GM12873 (cell line): ENCODE data around the gene HOXA5.

Source experiments
- TF ChIP-seq, protein P1 (sequence below): IDR thresholded peaks from 2 replicates; pipeline ENCODE4 v1.5.1; 2012; ENCODE audit warnings: low read depth, mild to moderate bottlenecking, moderate library complexity, low read length, control low read depth; ENCODE audit not compliant: insufficient read depth; ENCODE audit errors: missing control alignments

The HOXA5 gene

DNA sequence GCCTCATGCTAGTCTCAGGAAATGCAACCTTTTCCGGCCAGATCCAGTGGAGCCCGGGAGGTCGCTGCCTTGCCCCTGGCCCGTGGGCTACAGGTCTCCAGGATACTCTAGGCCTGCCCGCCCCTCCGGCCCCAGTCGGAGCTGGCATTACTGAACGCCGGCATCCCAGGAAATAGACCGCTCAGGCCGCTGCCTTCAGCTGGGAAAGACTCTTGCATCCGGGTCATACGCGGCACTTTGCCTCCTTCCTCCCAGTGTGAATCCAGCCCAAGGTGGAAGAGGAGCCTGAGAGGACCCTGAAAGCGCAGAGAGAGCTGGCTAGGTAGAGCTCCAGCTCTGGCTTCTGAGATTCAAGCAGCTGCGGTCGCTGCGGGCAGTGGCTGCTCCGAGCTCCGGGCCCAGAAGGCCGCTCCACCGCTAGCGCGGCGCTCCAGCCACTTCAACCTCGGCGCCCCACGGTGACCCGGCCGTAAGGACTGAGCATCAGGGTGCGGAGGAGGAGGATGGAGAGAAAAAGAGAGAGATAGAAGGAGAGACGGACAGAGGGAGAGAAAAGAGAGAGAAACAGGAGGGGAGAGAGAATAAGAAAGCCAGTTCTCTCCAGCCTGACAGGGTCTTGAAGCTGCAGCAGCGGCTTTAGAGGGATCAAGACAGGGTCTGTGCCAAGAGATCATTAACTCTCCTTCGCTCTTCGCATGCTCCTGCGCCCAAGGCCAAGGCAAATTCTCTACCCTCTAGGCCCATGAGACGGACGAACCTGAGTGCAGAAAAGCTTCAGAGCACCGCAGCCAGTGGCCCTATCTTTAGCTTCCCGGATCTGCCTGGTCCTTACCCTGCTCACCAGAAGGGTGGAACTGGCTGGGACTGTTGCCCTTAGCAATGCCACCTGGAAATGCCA is 32.4 kb upstream of the HOXA5 start:
- TF ChIP-seq, protein P1, sequence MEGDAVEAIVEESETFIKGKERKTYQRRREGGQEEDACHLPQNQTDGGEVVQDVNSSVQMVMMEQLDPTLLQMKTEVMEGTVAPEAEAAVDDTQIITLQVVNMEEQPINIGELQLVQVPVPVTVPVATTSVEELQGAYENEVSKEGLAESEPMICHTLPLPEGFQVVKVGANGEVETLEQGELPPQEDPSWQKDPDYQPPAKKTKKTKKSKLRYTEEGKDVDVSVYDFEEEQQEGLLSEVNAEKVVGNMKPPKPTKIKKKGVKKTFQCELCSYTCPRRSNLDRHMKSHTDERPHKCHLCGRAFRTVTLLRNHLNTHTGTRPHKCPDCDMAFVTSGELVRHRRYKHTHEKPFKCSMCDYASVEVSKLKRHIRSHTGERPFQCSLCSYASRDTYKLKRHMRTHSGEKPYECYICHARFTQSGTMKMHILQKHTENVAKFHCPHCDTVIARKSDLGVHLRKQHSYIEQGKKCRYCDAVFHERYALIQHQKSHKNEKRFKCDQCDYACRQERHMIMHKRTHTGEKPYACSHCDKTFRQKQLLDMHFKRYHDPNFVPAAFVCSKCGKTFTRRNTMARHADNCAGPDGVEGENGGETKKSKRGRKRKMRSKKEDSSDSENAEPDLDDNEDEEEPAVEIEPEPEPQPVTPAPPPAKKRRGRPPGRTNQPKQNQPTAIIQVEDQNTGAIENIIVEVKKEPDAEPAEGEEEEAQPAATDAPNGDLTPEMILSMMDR, result no peak

DNA sequence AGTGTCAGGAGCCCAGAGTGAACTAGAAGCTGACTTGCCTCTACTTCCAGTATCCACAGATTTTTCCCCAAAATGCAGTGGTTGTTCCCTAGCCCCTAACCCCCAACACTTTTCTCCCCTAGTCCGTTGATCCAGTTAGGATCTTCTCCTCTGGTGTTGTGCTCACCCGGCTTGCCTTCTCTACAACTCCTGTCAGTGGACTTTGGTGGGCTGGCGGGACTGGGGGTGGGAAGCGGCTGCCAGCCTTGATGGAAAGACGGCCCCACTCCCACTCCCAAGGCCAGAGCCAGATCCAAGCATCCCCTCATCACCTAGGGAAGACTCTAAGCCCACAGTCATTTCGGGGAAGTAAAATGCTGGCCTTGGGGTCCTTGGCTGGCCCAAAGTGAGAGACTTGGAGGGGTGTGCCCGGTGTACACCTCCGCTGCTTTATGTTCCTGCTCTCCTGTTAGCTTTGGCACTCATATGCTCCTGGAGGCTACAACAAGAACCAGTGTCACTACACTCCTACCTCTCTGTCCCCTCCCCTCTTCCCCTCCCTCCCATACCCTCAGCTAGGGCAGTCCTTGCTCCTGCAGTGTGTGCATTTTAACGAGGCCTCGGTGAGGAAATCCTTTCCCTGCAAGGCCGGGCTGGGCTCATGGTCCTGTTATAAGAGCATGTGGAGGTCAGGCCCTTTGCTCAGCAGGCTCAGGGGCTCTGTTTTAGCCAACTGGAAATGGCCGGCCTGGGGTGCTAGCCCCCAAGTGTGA is 31.6 kb upstream of the HOXA5 start:
- TF ChIP-seq, protein P1, result no peak

DNA sequence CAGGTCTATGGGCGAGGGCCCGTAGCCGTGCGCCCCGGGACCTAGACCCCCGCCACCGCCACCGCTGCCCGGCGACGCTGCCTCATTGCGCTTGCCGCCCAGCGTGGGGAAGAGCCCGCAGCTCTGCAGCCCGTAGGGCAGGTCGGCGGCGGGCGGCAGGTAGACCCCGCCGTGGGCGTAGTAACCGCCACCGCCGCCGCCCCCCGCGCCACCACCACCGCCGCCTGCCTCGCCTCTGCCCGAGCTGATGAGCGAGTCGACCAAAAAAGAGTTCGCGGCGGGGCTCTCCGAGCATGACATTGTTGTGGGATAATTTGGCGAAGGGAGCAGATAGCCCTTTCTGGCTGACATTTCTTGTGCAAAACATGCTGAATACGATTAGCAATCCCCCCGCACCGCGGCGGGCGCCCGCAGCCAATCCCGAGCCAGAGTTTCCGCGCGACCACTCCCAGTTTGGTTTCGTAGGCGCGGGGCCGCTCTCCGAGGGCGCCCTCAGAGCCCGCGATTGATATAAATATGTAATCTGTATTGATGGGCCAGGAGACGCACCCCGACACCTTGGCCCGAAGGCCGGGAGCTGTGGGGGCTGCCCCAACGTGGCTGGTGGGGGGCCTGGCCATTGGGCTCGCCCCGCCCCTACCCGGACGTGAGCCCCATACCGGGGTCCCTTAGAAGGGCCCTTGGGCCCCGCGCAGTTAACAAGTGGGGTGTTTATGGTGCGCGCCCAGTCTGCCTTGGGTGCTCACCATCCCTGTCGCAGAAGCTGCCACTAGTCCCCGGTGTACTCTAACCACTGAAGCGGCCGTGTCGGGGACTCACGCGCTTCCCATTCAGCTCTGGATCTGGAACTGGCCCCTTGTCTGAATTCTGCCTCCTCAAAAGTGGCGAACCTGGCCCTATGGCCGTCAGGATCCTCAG is 30.7 kb upstream of the HOXA5 start, which contains the start of gene HOXA10:
Gene HOXA10 (minus strand): TSS at position 365 of the 918 bp plus-strand sequence. CDS start 14 bp downstream, at position 351.
- TF ChIP-seq, protein P1, result no peak

DNA sequence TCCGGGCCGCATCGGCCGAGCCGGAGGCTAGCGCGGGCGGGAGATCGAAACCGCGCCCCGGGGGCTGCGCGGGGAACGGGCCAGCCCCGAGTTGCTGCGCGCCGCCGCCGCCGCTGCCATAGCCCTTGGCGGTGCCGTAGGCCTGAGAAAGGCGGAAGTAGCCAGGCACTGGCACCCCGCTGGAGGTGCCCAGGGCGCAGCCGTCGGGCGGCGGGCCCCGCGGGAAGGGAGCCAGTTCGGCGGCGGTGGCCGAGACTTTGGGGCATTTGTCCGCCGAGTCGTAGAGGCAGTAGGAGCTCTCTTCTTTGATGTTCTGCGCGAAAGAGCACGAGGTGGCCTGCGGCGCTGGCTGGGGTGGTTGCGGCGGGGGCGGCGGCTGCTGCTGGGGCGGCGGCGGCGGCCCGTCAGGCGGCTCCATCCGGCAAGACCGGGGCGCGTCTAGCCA is 30.1 kb upstream of the HOXA5 start:
- TF ChIP-seq, protein P1, result no peak

DNA sequence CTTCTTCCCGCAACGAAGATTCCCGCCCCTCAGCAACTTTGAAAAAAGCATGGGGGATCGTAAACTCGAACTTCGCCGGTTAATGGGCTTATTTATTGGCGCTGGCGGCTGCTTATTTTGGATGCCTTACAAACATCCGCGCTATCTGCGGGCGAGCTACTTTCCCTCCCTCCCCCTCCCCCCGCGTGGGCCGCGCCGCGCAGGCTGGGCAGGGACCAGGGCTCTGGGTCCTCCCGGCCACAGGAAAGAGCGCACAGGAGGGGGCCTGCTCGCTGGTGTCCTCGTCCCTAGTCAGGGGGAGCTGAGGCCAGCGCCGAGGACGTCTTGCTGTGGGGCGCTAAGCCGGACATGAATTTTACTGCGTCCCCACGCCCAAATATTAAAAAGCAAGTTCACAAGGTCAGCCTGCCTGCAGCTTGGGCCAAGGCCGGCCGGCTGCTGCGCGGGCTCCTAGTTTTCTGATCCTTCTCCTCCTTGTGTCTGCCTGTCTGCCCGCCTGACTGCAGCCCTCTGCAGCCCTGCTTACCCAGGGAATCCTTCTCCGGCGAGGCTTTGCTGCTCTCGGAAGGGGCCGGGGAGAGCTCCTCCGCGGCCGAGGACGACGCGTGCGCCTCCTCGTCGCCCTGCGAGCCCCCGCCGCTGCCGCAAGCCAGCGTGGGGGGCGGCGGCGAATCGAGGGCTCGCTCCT is 29.5 kb upstream of the HOXA5 start:
- TF ChIP-seq, protein P1, result no peak

DNA sequence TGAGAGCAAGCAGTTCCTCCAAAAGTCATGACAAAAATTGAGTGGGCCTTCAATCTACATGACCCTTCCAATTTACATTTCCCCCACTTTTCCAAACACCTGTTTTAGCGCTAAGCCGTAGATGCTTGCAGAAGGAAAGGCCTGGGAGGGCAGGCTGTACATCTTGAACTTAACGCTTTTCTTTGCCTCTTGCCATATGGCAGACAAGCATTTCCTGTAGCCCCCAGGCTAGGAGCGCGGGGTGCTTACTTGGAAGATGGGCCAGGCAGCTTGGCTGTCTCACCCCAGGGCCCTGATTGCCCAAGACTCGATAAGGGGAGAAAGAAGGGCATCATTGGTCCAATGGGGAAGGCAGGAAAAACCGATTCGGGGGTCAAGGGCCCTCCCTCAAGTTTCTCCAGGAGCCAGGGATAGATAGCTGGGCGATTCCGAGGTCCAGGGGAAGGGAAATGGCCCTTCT is 28.9 kb upstream of the HOXA5 start:
- TF ChIP-seq, protein P1, result no peak
